CD4-positive, alpha-beta T cell (primary cell): ENCODE data around the gene GEMIN7. TPM values are rescaled to one million over a fixed set of nuclear protein-coding genes. Genes with fewer than 3 reads are reported as not detected.

Source experiments
- ATAC-seq: fragments of 200-7000 bp; cut with Tn5 transposase; one replicate; pipeline ENCODE4 v1.10.0; 2022; ENCODE audit warnings: mild to moderate bottlenecking; ENCODE audit not compliant: poor library complexity
- CTCF ChIA-PET: fragments of 350-600 bp; sonication (Branson Sonifier 250); formaldehyde crosslinking; loops from one replicate; lab custom pipeline; 2021; ENCODE audit warnings: antibody characterized with exemption, inconsistent platforms; lab: Charles Lee
- POLR2A ChIA-PET: fragments of 350-600 bp; sonication (Branson Sonifier 250); formaldehyde crosslinking; loops from one replicate; lab custom pipeline; 2021; ENCODE audit warnings: antibody characterized with exemption, inconsistent platforms; lab: Charles Lee
- DNase-seq, 14 experiments: peaks; one replicate each; pipeline ENCODE4 v3.0.0-alpha.2; 2013 to 2020; ENCODE audit warnings: mixed read lengths in 2 of 14
- H3K27ac ChIP-seq, 2 donors: one replicate each; pipeline versions ENCODE4 v1.5.1 to v1.7.0; 2013; ENCODE audit warnings: low read length in 2 of 2, low read depth in 1 of 2, mild to moderate bottlenecking in 1 of 2
- H3K27me3 ChIP-seq, 2 experiments: 1 replicate in 1 of 2; 2 replicates in 1 of 2; pipeline versions ENCODE4 v1.6.1 to v1.7.0; 2013; ENCODE audit warnings: low read length in 2 of 2, control low read depth in 1 of 2, mild to moderate bottlenecking in 1 of 2, moderate library complexity in 1 of 2; ENCODE audit not compliant: insufficient read depth in 2 of 2, control insufficient read depth in 1 of 2
- H3K36me3 ChIP-seq: one replicate; pipeline ENCODE4 v1.6.1; 2013; ENCODE audit warnings: low read length, control low read depth; ENCODE audit not compliant: insufficient read depth
- H3K4me1 ChIP-seq: one replicate; pipeline ENCODE4 v1.6.1; 2013; ENCODE audit warnings: low read length, control low read depth; ENCODE audit not compliant: insufficient read depth
- H3K4me3 ChIP-seq: one replicate; pipeline ENCODE4 v1.5.1; 2013; ENCODE audit warnings: mild to moderate bottlenecking, low read length, moderate library complexity
- H3K9me3 ChIP-seq, 2 experiments: 1 replicate in 1 of 2; 2 replicates in 1 of 2; pipeline versions ENCODE4 v1.6.1 to v1.7.0; 2013; ENCODE audit warnings: low read length in 2 of 2, mild to moderate bottlenecking in 2 of 2, control low read depth in 1 of 2, moderate library complexity in 1 of 2; ENCODE audit not compliant: control insufficient read depth in 1 of 2, insufficient read depth in 1 of 2
- H3K27ac Mint-ChIP-seq: one replicate; pipeline ENCODE4 v1.8.0; 2020; ENCODE audit warnings: mixed read lengths
- H3K27me3 Mint-ChIP-seq: one replicate; pipeline ENCODE4 v1.8.0; 2021; ENCODE audit warnings: mixed read lengths
- H3K36me3 Mint-ChIP-seq: one replicate; pipeline ENCODE4 v1.8.0; 2021; ENCODE audit warnings: low read depth, mixed read lengths
- H3K4me1 Mint-ChIP-seq: one replicate; pipeline ENCODE4 v1.8.0; 2021; ENCODE audit warnings: low read depth, mixed read lengths
- H3K4me3 Mint-ChIP-seq: one replicate; pipeline ENCODE4 v1.8.0; 2020; ENCODE audit warnings: mild to moderate bottlenecking, mixed read lengths
- H3K9me3 Mint-ChIP-seq: one replicate; pipeline ENCODE4 v1.8.0; 2020; ENCODE audit warnings: mixed read lengths
- CTCF ChIP-seq: fragments of 200-600 bp; IDR thresholded peaks from one replicate; pipeline ENCODE4 v1.8.0; 2022; ENCODE audit warnings: antibody characterized with exemption, mild to moderate bottlenecking
- intact Hi-C, 2 experiments: fragments of 100-400 bp; cut with DNase I in 1 of 2; cut with micrococcal nuclease in 1 of 2; formaldehyde crosslinking; loops; one replicate each; pipeline versions ENCODE4 v1.15.1 to v1.9.0; 2023 to 2025; cut with DNase I, micrococcal nuclease
- total RNA-seq, 174 experiments: library from RNA in 2 of 174; stranded (reverse) in 2 of 174; gene quantifications; one replicate each; pipeline ENCODE4 v1.2.3 and lab custom pipeline; 2021 to 2026

GEMIN7 gene
- total RNA-seq, 2 experiments from 2014 or later = 4.0 to 4.8 TPM

- TF ChIP-seq CTCF = no peak
- Histone ChIP-seq H3K27me3 (no peaks in the 10 kb centered on the region), H3K4me1 (peaks cover 54% of the 10 kb centered on the region), H3K27ac (peak overlapping the region in 1 of 2 donors; percentile 2), H3K4me3 (no peak overlapping the region), H3K9me3 (no peaks in the 10 kb centered on the region), H3K36me3 (peaks cover 6% of the 10 kb centered on the region)
- no peaks in the 10 kb centered on the region for H3K9me3 Mint-ChIP-seq
- peak overlapping the region; percentile 86 for H3K27ac Mint-ChIP-seq
- peak overlapping the region; percentile 73 for H3K4me3 Mint-ChIP-seq
- DNase-seq (no peak), ATAC-seq (no peak)
- intact Hi-C loops = loop anchor here in 1 of 2 experiments (5.0 kb wide), 1 partner anchor 85 kb away; no protein-coding TSS in a partner anchor
- H3K36me3 Mint-ChIP-seq = no peaks in the 10 kb centered on the region
- POLR2A ChIA-PET = interaction anchor here (0.6 to 4.8 kb wide), 7 partner anchors 10 to 259 kb away, joined by 3 to 71 read pairs (median 4); partner anchors contain the start of genes BLOC1S3, CLASRP and PPP1R37
- no peaks in the 10 kb centered on the region for H3K27me3 Mint-ChIP-seq
- CTCF ChIA-PET = interaction anchor here (1.5 to 1.8 kb wide), 2 partner anchors 10 to 15 kb away, joined by 4 to 8 read pairs; partner anchors contain the start of gene PPP1R37
- H3K4me1 Mint-ChIP-seq = peaks cover 64% of the 10 kb centered on the region
These were observed 23.4 kb downstream of the GEMIN7 start for GRCh38 chr19:45102481-45102880.

- Histone ChIP-seq H3K4me1 (peaks cover 48% of the 10 kb centered on the region), H3K36me3 (peaks cover 6% of the 10 kb centered on the region), H3K9me3 (no peaks in the 10 kb centered on the region), H3K4me3 (peak overlapping the region; percentile 52), H3K27me3 (no peaks in the 10 kb centered on the region), H3K27ac (peak overlapping the region; percentile 18 to 48)
- Mint-ChIP-seq H3K4me1 (peaks cover 61% of the 10 kb centered on the region), H3K4me3 (peak overlapping the region; percentile 73), H3K27ac (peak overlapping the region; percentile 86), H3K27me3 (no peaks in the 10 kb centered on the region), H3K36me3 (no peaks in the 10 kb centered on the region), H3K9me3 (no peaks in the 10 kb centered on the region)
- DNase-seq = peak; percentile 22 to 78 (median 43)
- peak; percentile 94 for ATAC-seq
- intact Hi-C loops = loop anchor here in 1 of 2 experiments (5.0 kb wide), 1 partner anchor 84 kb away; no protein-coding TSS in a partner anchor
- ChIA-PET POLR2A (interaction anchor here (0.6 to 4.8 kb wide), 8 partner anchors 10 to 259 kb away, joined by 3 to 71 read pairs (median 4); partner anchors contain the start of genes BLOC1S3, CLASRP and PPP1R37), CTCF (interaction anchor here (1.0 to 1.8 kb wide), 3 partner anchors 11 to 23 kb away, joined by 4 to 8 read pairs (median 5); partner anchors contain the start of gene PPP1R37)
- no peak for TF ChIP-seq CTCF
These were observed 24.1 kb downstream of the GEMIN7 start for GRCh38 chr19:45103156-45103507.

- Mint-ChIP-seq H3K4me3 (peak overlapping the region; percentile 73), H3K9me3 (no peaks in the 10 kb centered on the region), H3K27me3 (no peaks in the 10 kb centered on the region), H3K36me3 (no peaks in the 10 kb centered on the region), H3K4me1 (peaks cover 55% of the 10 kb centered on the region), H3K27ac (peak overlapping the region; percentile 86)
- intact Hi-C loops = loop anchor here in 1 of 2 experiments (5.0 kb wide), 1 partner anchor 84 kb away; no protein-coding TSS in a partner anchor
- Histone ChIP-seq H3K27ac (peak overlapping the region; percentile 18 to 48), H3K4me1 (peaks cover 42% of the 10 kb centered on the region), H3K9me3 (no peaks in the 10 kb centered on the region), H3K4me3 (peak overlapping the region; percentile 52), H3K36me3 (peaks cover 6% of the 10 kb centered on the region), H3K27me3 (no peaks in the 10 kb centered on the region)
- ChIA-PET POLR2A (interaction anchor here (0.9 to 4.8 kb wide), 6 partner anchors 10 to 75 kb away, joined by 3 to 71 read pairs (median 5); partner anchors contain the start of genes BLOC1S3, CLASRP and PPP1R37), CTCF (interaction anchor here (1.0 to 1.8 kb wide), 4 partner anchors 11 to 75 kb away, joined by 4 to 8 read pairs (median 4); partner anchors contain the start of genes BLOC1S3, PPP1R37 and TRAPPC6A)
- DNase-seq (peak in 2 of 14 experiments; percentile 50 to 61), ATAC-seq (peak; percentile 58)
- no peak for TF ChIP-seq CTCF
These were observed 24.7 kb downstream of the GEMIN7 start for GRCh38 chr19:45103508-45104319.
